Measurements from ENCODE around the gene NPAS4.
"Not testable (repeated sequence)": the region's sequence is repeated elsewhere in the genome, so short reads cannot be mapped to it uniquely, and the experiment has no call there.

Gene NPAS4

DNA sequence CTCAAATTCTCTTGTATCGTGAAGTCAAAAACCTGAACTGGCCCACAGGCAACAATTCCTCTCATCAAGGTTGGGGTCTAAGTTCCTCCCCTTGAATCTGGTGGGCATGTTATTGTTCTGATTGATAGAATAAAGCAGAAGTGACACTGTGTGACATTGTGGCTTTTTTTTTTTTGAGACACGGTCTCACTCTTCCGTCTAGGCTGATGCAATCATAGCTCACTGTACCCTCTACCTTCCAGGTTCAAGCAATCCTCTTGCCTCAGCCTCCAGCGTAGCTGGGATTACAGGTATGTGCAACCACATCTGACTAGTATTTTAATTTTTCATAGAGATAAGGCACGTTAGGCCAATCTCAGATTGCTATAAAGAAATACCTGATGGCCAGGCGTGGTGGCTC, 37.0 kb downstream of the NPAS4 start:
- DNase-seq (ENCODE audit: low read depth): no peak

DNA sequence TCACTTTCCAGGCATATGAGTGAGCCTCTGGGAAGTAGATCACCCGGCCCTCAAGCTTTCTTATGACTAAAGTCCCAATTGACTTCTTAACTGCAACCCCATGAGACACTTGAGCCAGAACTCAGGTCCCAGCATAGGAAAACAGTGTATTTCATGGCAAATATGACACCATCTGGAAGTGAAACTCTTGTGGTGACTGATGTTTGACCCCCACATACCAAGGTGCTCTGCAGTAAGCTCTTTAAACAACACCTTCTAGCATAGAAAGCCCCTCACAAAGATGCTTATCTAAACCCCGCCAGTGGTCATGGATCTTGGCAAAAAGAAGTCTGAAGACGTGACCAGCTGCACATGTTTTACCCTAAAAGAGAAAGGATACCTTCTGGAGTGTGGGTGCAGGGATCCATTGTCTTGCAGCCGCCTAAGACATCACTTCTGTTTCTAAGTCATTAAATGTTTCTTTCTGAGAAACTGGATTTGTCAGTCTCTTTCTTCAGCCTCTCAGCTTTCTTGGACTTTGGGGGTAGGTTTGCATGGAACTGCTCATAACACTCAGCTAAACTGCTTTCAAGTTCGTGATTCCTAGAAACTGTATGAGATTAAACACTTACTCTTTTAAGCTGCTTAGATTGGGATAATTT, 38.4 kb downstream of the NPAS4 start:
- no peak for DNase-seq (ENCODE audit: low read depth)

DNA sequence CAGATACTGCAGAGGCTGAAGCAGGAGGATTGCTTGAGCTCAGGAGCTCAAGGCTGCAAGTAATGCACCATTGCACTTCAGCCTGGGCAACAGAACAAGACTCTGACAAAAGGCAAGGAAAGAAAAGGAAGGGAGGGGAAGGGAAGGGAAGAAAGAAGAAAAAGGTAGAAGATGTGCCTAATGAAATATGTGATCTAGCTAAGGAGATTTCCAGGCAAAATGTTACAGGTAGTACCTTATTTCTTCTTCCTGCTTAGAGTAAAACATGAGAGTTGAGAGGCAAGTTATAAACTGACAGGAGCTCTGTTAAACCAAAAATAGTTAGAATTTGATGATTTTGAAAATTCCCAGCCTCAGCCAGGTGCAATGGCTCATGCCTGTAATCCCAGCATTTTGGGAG, 41.2 kb downstream of the NPAS4 start:
- DNase-seq (ENCODE audit: low read depth): no peak

DNA sequence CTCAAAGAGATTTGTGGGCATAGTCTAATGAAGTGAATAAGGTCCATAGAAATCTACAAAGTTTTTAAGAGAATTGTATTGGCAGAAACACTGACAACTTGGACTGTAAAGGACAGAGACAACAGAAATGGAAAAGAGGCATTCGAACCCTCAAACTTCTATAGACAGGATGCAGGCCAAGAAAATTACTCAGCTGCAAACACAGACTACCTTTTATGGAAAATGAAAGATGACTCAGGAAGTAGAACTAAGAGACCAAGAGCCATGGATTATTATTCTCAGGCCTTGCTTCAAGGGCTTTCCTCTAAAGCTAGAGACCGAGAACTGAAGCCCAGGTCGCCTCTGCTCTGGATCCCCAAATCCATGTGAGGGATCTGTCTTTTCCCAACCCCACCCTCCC, 42.1 kb downstream of the NPAS4 start:
- no peak for DNase-seq (ENCODE audit: low read depth)

DNA sequence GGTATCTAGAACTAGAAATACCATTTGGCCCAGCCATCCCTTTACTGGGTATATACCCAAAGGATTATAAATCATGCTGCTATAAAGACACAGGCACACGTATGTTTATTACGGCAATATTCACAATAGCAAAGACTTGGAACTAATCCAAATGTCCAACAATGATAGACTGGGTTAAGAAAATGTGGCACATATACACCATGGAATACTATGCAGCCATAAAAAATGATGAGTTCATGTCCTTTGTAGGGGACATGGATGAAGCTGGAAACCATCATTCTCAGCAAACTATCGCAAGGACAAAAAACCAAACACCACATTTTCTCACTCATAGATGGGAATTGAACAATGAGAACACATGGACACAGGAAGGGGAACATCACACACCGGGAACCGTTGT, 43.3 kb downstream of the NPAS4 start:
- not testable (repeated sequence) for DNase-seq (ENCODE audit: low read depth)

DNA sequence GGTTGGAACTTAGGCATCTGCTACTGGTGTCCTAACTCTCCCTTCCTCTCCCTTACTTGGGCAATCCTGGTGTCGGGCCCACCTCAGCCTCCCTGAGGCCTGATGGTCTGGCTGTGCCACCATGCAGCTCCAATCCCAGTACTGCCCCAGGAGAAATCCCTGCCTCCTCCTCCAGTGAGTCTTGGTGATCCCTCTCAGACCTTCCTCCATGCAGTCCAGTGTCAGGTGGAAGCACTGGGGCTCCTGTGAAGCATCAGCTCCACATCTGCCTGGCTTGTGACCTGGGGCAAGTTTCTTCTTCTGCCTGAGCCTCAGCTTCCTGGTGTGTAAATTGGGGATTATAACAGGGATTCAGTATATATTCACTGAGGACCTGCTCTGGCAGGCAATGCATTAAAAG, 44.1 kb downstream of the NPAS4 start:
- DNase-seq (ENCODE audit: low read depth): no peak

DNA sequence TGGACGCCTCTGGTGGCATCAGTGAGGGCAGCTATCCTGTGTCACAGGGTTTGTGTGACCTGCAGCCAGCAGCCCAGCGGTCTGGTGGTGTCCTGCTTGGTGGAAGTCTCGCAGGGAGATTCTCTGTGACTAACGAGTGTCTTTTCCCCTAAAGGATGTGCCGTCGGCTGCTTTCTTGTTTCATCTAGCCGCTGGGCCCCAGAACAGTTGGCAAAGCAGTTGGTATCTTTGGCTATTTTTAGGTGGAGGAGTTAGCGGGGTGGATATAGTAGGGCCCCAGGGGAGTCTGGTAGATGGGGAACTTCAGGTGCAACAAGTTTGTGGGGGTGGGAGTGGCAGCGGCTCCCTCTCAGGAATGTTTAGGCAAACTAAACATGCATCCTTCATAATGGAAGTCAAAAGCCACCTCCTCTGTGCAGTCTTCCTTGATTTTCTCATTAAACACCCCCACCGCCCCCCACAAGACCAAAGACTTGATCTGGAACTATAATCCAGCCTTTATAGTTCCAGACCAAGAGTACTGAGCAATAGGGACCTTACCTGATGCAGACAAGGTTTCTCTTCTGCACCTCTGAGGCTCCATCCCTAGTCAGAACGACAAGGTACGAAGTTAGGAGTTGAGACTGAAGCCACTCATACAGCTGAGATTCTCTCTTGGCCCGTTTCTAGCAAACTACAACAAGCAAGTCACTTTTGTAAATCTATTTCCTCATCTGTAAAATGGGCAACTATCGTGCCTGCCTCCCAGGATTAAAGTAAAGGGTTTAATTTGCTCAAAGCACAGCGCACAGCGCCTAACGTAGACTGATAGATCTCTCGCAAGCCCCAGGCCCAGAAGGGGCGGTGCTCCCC, 44.8 kb downstream of the NPAS4 start:
- DNase-seq (ENCODE audit: low read depth): no peak

DNA sequence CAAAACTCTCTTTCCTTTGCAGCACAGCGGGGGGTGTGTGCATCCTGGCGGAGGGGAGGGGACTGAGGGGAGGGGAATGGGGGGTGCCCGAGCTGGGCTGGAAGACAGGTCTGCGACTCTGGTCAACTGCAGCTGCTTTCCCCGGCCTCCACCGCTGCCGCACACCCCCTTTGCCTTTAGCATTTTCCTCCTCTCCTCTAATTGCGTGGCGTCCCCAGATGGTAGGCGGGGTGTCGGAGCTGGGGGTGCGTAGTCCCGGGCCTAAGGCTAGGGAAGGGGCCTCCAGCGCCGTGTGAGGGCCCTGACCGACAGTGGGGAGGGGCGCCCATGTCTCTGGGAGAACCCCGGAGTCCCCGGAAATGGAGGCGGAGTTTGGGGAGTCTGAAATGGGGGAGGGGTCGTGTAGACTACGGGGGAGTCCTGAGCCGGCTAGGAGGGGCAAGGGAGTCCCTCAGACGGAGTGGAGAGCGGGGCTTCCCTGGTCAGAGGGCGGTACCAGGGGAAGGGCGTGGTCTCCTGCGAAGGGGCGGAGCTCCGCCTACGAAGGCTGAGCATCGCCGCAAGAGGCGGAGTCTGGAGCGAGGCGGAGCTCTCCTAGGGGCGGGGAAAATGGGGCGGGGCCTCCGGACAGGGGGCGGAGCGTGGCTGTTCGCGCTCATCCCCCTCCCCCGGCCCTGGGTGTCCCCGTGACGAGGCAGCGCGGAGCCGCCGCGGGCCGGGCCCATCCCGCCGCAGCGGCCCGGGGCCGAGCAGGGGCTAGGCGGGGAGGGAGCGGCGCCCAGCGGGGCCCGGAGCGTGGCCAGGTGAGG, 45.6 kb downstream of the NPAS4 start, which contains the start of gene PELI3:
TSS of gene PELI3 (plus strand) at position 681 of the 809 bp plus-strand sequence. CDS start 1,224 bp downstream, outside the sequence.
- DNase-seq (ENCODE audit: low read depth): peak; percentile 95

DNA sequence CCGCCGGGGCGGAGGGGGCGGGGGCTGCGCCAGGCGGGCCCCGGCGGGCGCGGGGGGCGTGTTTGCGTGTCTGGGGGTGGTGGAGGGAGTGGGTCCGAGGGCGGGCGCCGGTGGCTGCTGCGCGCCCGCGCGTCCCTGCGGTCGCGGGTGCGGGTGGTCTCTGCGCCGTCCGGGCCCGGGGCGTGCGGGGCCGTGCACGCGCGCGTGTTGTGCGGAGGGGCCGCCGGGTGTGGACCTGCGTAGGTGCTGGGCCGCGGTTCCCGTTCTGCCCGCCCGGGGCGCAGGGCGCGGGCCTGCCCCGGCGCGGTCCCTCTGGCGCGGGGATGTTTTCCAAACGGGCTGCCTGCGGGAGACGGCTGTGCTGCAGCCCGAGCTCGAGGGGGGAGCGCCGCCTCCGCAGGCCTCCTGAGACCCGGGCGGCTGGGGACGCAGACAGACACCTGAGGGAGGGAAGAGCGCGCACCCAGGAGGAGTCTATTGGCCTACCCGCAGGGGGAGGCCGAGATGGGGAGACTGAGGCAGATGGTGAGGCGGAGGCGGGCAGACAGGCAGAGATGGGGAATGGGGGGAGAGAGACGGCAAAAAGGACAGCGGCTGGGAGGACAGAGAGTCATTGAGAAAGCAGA, 46.3 kb downstream of the NPAS4 start:
- peak; percentile 30 for DNase-seq (ENCODE audit: low read depth)

DNA sequence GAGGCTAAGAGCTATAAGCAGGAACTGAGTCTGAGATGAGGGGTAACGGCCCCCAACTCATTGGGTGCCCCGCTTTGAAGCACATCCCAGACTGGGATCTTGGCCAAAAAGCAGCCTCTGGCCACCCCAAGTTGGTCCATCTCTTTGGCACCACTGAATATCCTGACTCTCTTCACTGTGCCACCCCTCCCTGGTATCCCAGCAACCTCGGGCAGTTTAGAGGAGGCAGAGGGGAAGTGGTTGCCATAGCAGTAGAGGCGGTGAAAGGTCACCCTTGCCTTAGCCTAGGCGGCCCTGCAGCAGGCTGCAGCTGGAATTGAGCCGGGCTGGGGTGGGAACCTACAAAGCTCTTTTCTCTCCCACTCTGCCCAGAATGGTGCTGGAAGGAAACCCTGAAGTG, 46.9 kb downstream of the NPAS4 start:
- no peak for DNase-seq (ENCODE audit: low read depth)

DNA sequence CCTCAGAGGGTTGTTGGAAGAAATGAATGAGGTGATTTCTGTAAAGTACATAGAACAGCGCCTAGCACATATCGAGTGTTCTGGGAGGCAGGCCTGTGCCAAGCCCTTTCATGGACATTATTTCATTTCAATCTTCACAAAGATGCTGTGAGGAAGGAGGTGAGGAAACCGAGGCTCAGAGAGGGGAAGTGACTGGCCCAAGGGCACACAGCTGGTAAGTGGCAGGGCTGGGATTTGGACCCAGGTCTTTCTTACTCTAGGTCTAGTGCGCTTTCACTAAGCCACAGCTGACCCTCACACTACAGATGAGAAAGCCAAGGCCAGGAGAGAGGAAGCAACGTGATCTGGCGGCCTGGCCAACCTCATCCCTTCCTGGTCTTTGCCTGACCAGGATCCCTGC, 47.9 kb downstream of the NPAS4 start:
- no peak for DNase-seq (ENCODE audit: low read depth)

DNA sequence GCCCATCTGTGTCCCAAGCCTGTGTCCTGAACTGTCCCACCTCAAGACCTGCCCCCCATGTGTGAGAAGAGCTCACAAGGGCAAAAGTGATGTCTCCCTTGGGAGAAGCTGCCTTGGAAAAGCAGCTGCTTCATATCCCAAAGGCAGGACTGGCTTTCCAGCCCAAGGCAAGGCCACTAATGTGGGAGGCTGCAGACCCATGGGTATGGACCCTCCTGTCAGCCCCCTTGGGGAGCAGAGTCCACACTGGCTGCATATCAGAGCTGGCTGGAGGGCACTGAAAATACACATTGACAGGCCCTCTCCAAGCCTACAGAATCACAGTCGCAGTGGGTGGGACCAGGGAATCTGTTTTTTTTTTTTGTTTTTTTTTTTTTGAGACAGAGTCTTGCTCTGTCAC, 48.6 kb downstream of the NPAS4 start:
- no peak for DNase-seq (ENCODE audit: low read depth)

DNA sequence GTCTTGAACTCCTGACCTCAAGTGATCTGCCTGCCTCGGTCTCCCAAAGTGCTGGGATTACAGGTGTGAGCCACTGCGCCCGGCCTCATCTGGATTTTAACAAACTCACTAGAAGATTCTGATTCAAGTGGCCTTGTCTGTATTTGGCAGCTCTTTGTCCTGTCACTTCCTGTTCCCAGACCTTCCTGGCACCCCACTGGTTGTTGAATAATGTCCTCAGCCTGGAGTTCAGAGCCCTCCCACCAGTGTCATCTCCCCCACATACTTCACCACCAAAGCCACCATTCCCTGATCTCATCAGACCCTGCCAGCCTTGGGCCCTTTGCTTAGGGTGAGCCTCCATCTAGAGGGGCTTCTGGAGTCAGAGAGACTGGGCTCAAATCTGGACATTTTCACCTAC, 49.2 kb downstream of the NPAS4 start:
- DNase-seq (ENCODE audit: low read depth): no peak

DNA sequence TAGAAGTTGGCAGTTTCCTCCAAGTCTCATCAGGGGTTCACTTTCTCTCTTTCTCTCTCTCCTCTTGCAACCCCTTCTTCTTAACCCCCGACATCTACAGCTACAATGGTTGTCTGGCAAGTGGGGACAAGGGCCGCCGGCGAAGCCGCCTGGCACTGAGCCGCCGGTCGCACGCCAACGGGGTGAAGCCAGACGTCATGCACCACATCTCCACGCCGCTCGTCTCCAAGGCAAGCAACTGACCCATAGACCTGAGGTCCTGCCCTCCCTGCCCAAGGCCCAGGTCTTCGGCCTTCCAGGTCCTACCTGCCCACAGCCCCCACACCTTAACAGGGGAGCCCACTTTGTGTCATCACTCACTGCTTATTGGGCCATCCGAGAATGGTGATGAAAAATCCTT, 50.3 kb downstream of the NPAS4 start:
- no peak for DNase-seq (ENCODE audit: low read depth)

DNA sequence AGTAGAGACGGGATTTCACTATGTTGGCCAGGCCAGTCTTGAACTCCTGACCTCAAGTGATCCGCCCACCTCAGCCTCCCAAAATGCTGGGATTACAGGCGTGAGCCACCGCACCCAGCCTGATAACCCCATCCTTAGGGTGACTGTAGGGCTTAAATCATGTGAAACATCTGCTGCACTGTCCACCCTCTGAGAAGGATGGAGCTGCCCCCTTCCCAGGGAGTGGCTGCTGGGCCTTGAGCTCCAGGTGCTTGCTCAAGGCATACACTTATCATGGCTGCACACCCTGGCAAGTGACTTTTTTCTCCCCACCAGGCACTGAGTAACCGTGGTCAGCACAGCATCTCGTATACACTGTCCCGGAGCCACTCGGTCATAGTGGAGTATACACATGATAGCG, 51.2 kb downstream of the NPAS4 start:
- no peak for DNase-seq (ENCODE audit: low read depth)

DNA sequence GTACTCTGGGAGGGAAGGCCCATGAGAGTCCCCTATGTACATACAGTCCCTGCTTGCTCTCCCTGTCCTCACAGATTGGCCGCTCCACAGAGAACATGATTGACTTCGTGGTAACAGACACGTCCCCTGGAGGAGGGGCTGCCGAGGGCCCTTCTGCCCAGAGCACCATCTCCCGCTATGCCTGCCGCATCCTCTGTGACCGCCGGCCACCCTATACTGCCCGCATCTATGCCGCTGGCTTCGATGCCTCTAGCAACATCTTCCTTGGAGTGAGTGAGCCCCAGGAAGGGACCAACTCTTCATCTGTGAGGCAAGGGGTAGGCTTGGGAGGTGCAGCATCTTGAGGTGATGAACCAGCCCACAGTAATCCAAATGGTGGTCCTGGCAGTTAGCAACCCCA, 52.3 kb downstream of the NPAS4 start:
- no peak for DNase-seq (ENCODE audit: low read depth)

DNA sequence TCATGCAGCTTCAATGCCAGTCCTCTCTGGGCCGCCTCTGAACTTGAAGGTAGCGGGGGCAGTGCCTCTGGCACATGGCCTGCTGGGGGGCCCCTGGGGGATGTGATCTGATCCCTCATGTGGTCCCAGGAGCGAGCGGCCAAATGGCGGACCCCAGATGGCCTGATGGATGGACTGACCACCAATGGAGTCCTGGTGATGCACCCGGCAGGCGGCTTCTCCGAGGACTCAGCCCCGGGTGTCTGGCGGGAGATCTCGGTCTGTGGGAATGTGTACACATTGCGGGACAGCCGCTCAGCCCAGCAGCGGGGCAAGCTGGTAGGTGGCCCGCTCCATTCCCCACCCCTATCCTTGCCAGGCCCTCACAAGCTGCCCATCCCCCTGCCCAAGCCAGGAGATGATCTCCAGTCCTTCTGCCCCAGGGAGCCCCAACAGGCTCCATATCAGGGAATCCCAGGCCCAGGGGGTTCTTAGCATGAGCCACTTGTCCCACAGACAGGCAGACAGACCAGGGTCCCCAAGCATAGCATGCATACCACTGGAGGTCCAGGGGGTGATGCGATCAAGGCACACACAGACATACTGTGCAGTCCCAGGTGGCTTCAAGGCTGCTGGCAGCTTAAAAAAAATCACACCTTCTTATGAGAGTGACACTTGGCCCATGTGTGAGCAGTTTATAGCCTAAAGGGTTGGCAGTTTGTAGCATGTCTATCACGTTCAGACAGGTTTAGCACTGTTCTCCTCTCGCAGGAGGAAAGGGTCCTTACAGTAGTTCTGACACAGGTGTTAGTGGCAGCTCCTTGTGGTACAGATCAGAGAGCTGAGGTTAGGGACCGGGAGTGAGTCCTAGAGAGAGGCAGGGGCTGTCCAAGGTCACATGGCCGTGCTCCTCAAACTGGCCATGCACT, 53.0 kb downstream of the NPAS4 start:
- DNase-seq (ENCODE audit: low read depth): no peak

DNA sequence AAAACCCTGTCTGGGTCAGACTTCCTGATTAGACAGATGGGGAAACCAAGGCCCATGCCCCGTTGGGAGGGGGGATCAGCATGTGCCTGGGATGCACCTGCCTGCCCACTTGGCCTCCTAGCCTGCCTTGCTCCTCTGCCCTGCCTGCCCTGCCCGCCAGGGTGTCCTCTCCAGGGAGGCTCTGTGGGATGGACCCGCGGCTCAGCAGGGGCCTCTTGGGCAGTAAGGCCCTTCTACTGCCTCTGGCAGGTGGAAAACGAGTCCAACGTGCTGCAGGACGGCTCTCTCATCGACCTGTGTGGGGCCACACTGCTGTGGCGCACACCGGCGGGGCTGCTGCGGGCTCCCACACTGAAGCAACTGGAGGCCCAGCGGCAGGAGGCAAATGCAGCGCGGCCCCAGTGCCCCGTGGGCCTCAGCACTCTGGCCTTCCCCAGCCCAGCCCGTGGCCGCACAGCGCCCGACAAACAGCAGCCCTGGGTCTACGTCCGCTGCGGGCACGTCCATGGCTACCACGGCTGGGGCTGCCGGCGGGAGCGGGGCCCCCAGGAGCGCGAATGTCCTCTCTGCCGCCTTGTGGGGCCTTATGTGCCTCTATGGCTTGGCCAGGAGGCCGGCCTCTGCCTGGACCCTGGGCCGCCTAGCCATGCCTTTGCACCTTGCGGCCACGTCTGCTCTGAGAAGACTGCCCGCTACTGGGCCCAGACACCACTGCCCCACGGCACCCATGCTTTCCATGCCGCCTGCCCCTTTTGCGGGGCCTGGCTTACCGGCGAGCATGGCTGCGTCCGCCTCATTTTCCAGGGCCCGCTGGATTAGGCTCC, 54.7 kb downstream of the NPAS4 start:
- DNase-seq (ENCODE audit: low read depth): no peak

All from activated T-cell treated with anti-CD3 and anti-CD28 coated beads for 1 hour (primary cell).